K562 (cell line): ENCODE data around the gene GALNT12. TPM values are rescaled to one million over a fixed set of nuclear protein-coding genes. Genes with fewer than 3 reads are reported as not detected.

Experiments used
- ATAC-seq: fragments of 200-7000 bp; cut with Tn5 transposase; 3 replicates; pipeline ENCODE4 v1.9.1; 2020; ENCODE audit warnings: moderate library complexity
- BruUV-seq: library from RNA; stranded (reverse); fragments of 400-500 nt; replicated peaks from 2 replicates; lab custom pipeline; 2021; lab: Mats Ljungman, UMichigan
- CTCF ChIA-PET: fragments of 300-600 bp; formaldehyde crosslinking; extraction: SDS; loops from one replicate; lab custom pipeline; 2021; ENCODE audit warnings: low intra/inter-chr PET ratio; lab: Yijun Ruan, JAX
- POLR2A ChIA-PET: fragments of 300-600, 350-650 bp; sonication (Branson Sonifier 250); formaldehyde crosslinking; extraction: SDS; loops from one replicate; lab custom pipeline; 2021; ENCODE audit warnings: antibody characterized with exemption, inconsistent platforms; lab: Yijun Ruan, JAX
- DNase-seq, 4 experiments: peaks; one replicate each; pipeline versions ENCODE4 v3.0.0 to v3.0.0-alpha.2; 2011 to 2018; ENCODE audit warnings: low spot score in 3 of 4, mixed read lengths in 3 of 4; ENCODE audit errors: extremely low read depth in 1 of 4
- FAIRE-seq: peaks from 2 replicates; lab custom pipeline; 2011; peaks lifted over from hg19 to GRCh38; lab: Jason Lieb, UNC
- H2AFZ ChIP-seq: 2 replicates; pipeline ENCODE4 v1.6.0; 2011; ENCODE audit warnings: low read depth, low read length, control low read depth, inconsistent platforms
- H3K27ac ChIP-seq: fragments of 200-600 bp; 3 replicates; pipeline ENCODE4 v1.8.0; 2011; ENCODE audit warnings: low read depth, mild to moderate bottlenecking, control low read depth, inconsistent platforms, low read length, moderate library complexity, mixed read lengths; ENCODE audit errors: extremely low read depth
- H3K27me3 ChIP-seq, 2 experiments: fragments of 300-600 bp in 1 of 2; 2 replicates in 1 of 2; 3 replicates in 1 of 2; pipeline versions ENCODE4 v1.6.0 to v1.8.0; 2011; ENCODE audit warnings: inconsistent platforms in 2 of 2, low read length in 2 of 2, mild to moderate bottlenecking in 1 of 2, mixed read lengths in 1 of 2, moderate library complexity in 1 of 2; ENCODE audit not compliant: control insufficient read depth in 2 of 2, insufficient read depth in 2 of 2
- H3K36me3 ChIP-seq: fragments of 300-600 bp; 3 replicates; pipeline ENCODE4 v1.8.0; 2011; ENCODE audit warnings: mild to moderate bottlenecking, low read length, inconsistent platforms; ENCODE audit not compliant: control insufficient read depth, insufficient read depth
- H3K4me1 ChIP-seq, 2 experiments: fragments of 200-600 bp in 1 of 2; replicated peaks in 1 of 2; 2 replicates in 1 of 2; 3 replicates in 1 of 2; pipeline versions ENCODE4 v1.5.1 to v1.8.0; 2011; ENCODE audit warnings: inconsistent platforms in 2 of 2, low read length in 2 of 2, mild to moderate bottlenecking in 1 of 2, mixed read lengths in 1 of 2, moderate library complexity in 1 of 2; ENCODE audit not compliant: control insufficient read depth in 2 of 2, insufficient read depth in 2 of 2
- H3K4me2 ChIP-seq: 2 replicates; pipeline ENCODE4 v1.6.1; 2011; ENCODE audit warnings: low read length, control low read depth, inconsistent platforms, mixed read lengths; ENCODE audit not compliant: insufficient read depth
- H3K4me3 ChIP-seq: fragments of 200-600 bp; sonication (generic), shearing (Covaris generic); 2 replicates; pipeline ENCODE4 v1.5.1; 2016; ENCODE audit warnings: control low read depth, inconsistent platforms
- H3K79me2 ChIP-seq: fragments of 200-600 bp; 3 replicates; pipeline ENCODE4 v1.8.0; 2011; ENCODE audit warnings: low read length, inconsistent platforms; ENCODE audit not compliant: control insufficient read depth, insufficient read depth
- H3K9ac ChIP-seq, 2 experiments: 2 replicates each; pipeline versions ENCODE4 v1.6.0 to v1.6.1; 2011; ENCODE audit warnings: low read depth in 2 of 2, low read length in 2 of 2, control low read depth in 1 of 2, inconsistent platforms in 1 of 2, mild to moderate bottlenecking in 1 of 2, mixed read lengths in 1 of 2; ENCODE audit not compliant: insufficient read depth in 1 of 2
- H3K9me1 ChIP-seq: one replicate; pipeline ENCODE4 v1.6.0; 2011; ENCODE audit warnings: inconsistent platforms, mild to moderate bottlenecking, low read length, moderate library complexity; ENCODE audit not compliant: control insufficient read depth, insufficient read depth
- H3K9me3 ChIP-seq: replicated peaks from 2 replicates; pipeline ENCODE4 v1.5.1; 2011; ENCODE audit warnings: low read depth, low read length, inconsistent platforms; ENCODE audit not compliant: control insufficient read depth, insufficient read depth
- H4K20me1 ChIP-seq: replicated peaks from 2 replicates; pipeline ENCODE4 v1.6.1; 2011; ENCODE audit warnings: low read length, inconsistent platforms, mixed read lengths; ENCODE audit not compliant: control insufficient read depth, insufficient read depth
- BCOR ChIP-seq: fragments of 450-650 bp; IDR thresholded peaks from 2 replicates; pipeline ENCODE4 v1.6.1; 2016
- FOXP1 ChIP-seq: sonication (generic); formaldehyde crosslinking; IDR thresholded peaks from 2 replicates; pipeline ENCODE4 v1.8.0; 2022; ENCODE audit warnings: mild to moderate bottlenecking, missing genetic modification reagents
- GATAD2A ChIP-seq: fragments of 450-650 bp; IDR thresholded peaks from 2 replicates; pipeline ENCODE4 v1.6.1; 2017
- KDM1A ChIP-seq, 2 experiments: fragments of 450-650 bp; IDR thresholded peaks; 2 replicates each; pipeline ENCODE4 v1.6.1; 2016; ENCODE audit warnings: mild to moderate bottlenecking in 2 of 2
- MTA3 ChIP-seq: fragments of 450-650 bp; formaldehyde crosslinking; IDR thresholded peaks from 2 replicates; pipeline ENCODE4 v1.6.1; 2017; ENCODE audit warnings: mild to moderate bottlenecking, borderline replicate concordance
- POLR3G ChIP-seq: IDR thresholded peaks from 2 replicates; pipeline ENCODE4 v1.6.1; 2011; ENCODE audit not compliant: insufficient read length, insufficient replicate concordance; ENCODE audit errors: extremely low read depth
- RBM25 ChIP-seq: fragments of 200-400 bp; formaldehyde crosslinking; IDR thresholded peaks from 2 replicates; pipeline ENCODE4 v1.6.1; 2018; ENCODE audit warnings: low read length, low read depth, moderate library complexity; ENCODE audit not compliant: severe bottlenecking
- SMAD1 ChIP-seq: fragments of 150-350 bp; IDR thresholded peaks from 2 replicates; pipeline ENCODE4 v1.6.1; 2014; ENCODE audit warnings: low read length, low read depth; ENCODE audit not compliant: partially characterized antibody
- SRSF7 ChIP-seq: fragments of 200-400 bp; formaldehyde crosslinking; optimal IDR thresholded peaks from 2 replicates; pipeline ENCODE3; 2017; ENCODE audit warnings: mild to moderate bottlenecking, low read depth, low read length
- TEAD1 ChIP-seq, 2 experiments: fragments of 450-650 bp in 1 of 2; sonication (generic) in 1 of 2; formaldehyde crosslinking; IDR thresholded peaks; 2 replicates each; pipeline versions ENCODE4 v1.4.0 to v1.8.0; 2020 to 2022; ENCODE audit warnings: mild to moderate bottlenecking in 2 of 2, missing genetic modification reagents in 1 of 2
- TEAD2 ChIP-seq: fragments of 450-650 bp; IDR thresholded peaks from 2 replicates; pipeline ENCODE4 v1.6.1; 2016; ENCODE audit warnings: missing genetic modification characterization, control low read depth, missing compliant biosample characterization
- TFAM ChIP-seq: fragments of 250-450 bp; sonication (Bioruptor Pico); conservative IDR thresholded peaks from 2 replicates; pipeline ENCODE4 v1.5.0; 2021; ENCODE audit warnings: mild to moderate bottlenecking, moderate library complexity
- TOE1 ChIP-seq, 2 experiments: fragments of 450-650 bp in 1 of 2; sonication (generic) in 1 of 2; formaldehyde crosslinking in 1 of 2; IDR thresholded peaks; 2 replicates each; pipeline versions ENCODE4 v1.7.1 to v1.8.0; 2016 to 2022; ENCODE audit warnings: borderline replicate concordance in 2 of 2, mild to moderate bottlenecking in 2 of 2, antibody characterized with exemption in 1 of 2, inconsistent platforms in 1 of 2, low read depth in 1 of 2, missing genetic modification reagents in 1 of 2, moderate library complexity in 1 of 2
- ZFP36 ChIP-seq: fragments of 150-350 bp; IDR thresholded peaks from 2 replicates; pipeline ENCODE4 v1.6.1; 2018; ENCODE audit warnings: low read length, low read depth; ENCODE audit not compliant: partially characterized antibody
- ZNF644 ChIP-seq: fragments of 200-800 bp; sonication (Bioruptor generic); IDR thresholded peaks from 2 replicates; pipeline ENCODE4 v1.6.1; 2016; ENCODE audit warnings: low read depth, missing genetic modification characterization, missing compliant biosample characterization
- WGBS: fragments of 100-300 bp; shearing (Covaris generic); methylation state at CpG from one replicate; pipeline ENCODE4 v1.1.6; 2016; ENCODE audit warnings: low coverage, mixed read lengths; ENCODE audit not compliant: insufficient coverage; ENCODE audit errors: missing lambda C conversion rate; 5-methylcytosine and 5-hydroxymethylcytosine counted together
- in situ Hi-C: fragments of 300-500 bp; cut with MboI; formaldehyde crosslinking; loops from 4 replicates; pipeline ENCODE4 v1.15.0; 2018; ENCODE audit warnings: inconsistent platforms, mixed read lengths
- intact Hi-C: fragments of 100-400 bp; cut with micrococcal nuclease; formaldehyde crosslinking; loops from 2 replicates; pipeline ENCODE4 v1.14.2; 2022
- polyA plus RNA-seq, 8 experiments: library from polyadenylated mRNA; depleted of rRNA in 4 of 8; stranded (reverse) in 5 of 8; unstranded in 3 of 8; fragments of >200 nt; fragmentation: Nextera tagmentation in 2 of 8; fragmentation: Illumina TruSeq in 1 of 8; extraction: Ambion mirVana in 2 of 8; extraction: Trizol in 1 of 8; gene quantifications; 2 replicates each; pipeline versions ENCODE4 v1.2.1 to v1.2.3, GENCODE V29; 2011 to 2014; ENCODE audit warnings: inconsistent platforms in 1 of 8, missing spikeins in 1 of 8
- total RNA-seq, 7 experiments: library from RNA; depleted of rRNA in 6 of 7; stranded (reverse); fragments of >200 nt in 6 of 7; fragmentation: Illumina TruSeq in 2 of 7; extraction: Trizol in 2 of 7; gene quantifications; 2 replicates each; pipeline versions ENCODE4 v1.2.1 to v1.2.3, GENCODE V29; 2011 to 2021; ENCODE audit warnings: low replicate concordance in 1 of 7
- TF ChIP-seq, protein P1 (sequence below), 3 experiments: fragments of 200-800 bp in 1 of 3; sonication (Bioruptor generic) in 1 of 3; sonication (generic) in 1 of 3; formaldehyde crosslinking in 1 of 3; IDR thresholded peaks; 2 replicates each; pipeline versions ENCODE4 v1.6.1 to v1.8.0; 2016 to 2022; ENCODE audit warnings: mild to moderate bottlenecking in 2 of 3, missing compliant biosample characterization in 2 of 3, missing genetic modification characterization in 2 of 3, missing genetic modification reagents in 1 of 3
- TF ChIP-seq, protein P2 (sequence below): fragments of 200-800 bp; sonication (Bioruptor generic); IDR thresholded peaks from 2 replicates; pipeline ENCODE4 v1.6.1; 2017; ENCODE audit warnings: missing genetic modification characterization, missing compliant biosample characterization

The GALNT12 gene
- total and polyA plus RNA-seq, 9 of the 15 experiments (the other 6 are each of a cell fraction or from before 2014, with no cell fraction given), result 29.7 to 82.9 (median 44.2) TPM

DNA sequence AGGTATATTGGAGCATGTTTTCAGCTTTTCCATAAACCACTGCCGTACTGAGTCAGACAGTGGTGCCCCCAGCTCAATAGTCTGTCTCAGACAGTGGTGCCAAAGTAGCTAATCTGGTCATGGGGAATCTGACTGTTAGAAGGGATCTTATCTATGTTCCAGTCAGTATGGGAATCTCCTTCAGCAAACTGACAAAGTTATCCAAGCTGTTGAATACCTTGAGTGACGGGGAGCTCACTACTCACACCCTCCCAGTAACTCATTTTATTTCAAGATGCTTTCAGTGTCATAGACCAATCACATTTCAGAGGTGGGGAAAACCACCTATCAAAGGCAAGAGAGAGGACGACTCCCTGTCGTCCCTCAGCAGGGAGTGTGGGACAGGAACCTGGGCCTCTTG, 29.9 kb upstream of the GALNT12 start:
- WGBS, result 68% methylated on average over 4 of the region's 4 CpGs
- Histone ChIP-seq H3K27me3 (no peaks in the 10 kb centered on the region), H3K27ac (no peak overlapping the region), H3K9me1 (no peaks in the 10 kb centered on the region), H3K79me2 (no peaks in the 10 kb centered on the region), H3K36me3 (peaks cover 79% of the 10 kb centered on the region), H3K9me3 (no peaks in the 10 kb centered on the region), H3K9ac (no peak overlapping the region), H3K4me1 (peaks cover 4 to 8% of the 10 kb centered on the region in 2 experiments; a peak in 4 of 5 replicates), H2AFZ (no peak overlapping the region), H3K4me3 (no peak overlapping the region), H3K4me2 (no peak overlapping the region), H4K20me1 (peaks cover 8% of the 10 kb centered on the region; the same call in 1 of the 2 replicates)
- ChIA-PET CTCF (no interaction called here), POLR2A (interaction anchor here (1.2 kb wide), 1 partner anchor 233 kb away, joined by 3 read pairs; no protein-coding TSS in a partner anchor)
- no TSS peak for BruUV-seq
- no peak for ATAC-seq
- TF ChIP-seq RBM25 (peak; percentile 60), TEAD2 (tag) (no peak), KDM1A (IDR thresholded peaks at IDR 0.05) (0 out of 4 replicates have a peak, but pooled peaks of 1 of the 2 experiments have one; percentile 8), ZFP36 (peak; percentile 56), ZNF644 (tag) (no peak), TFAM (no peak), GATAD2A (no peak), TEAD1 (CRISPR knock-in tag; IDR thresholded peaks at IDR 0.05) (no peak), BCOR (peak; percentile 48; the same call in 1 of the 2 replicates), TOE1 (IDR thresholded peaks at IDR 0.05; ENCODE audit: borderline replicate concordance) (no peak), TOE1 (CRISPR knock-in tag; IDR thresholded peaks at IDR 0.05; ENCODE audit: borderline replicate concordance, low read depth) (no peak), SRSF7 (no peak), SMAD1 (no peak), MTA3 (no peak), FOXP1 (no peak), POLR3G (no peak)
- TF ChIP-seq, protein P1, sequence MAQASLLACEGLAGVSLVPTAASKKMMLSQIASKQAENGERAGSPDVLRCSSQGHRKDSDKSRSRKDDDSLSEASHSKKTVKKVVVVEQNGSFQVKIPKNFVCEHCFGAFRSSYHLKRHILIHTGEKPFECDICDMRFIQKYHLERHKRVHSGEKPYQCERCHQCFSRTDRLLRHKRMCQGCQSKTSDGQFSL (CRISPR knock-in tag; IDR thresholded peaks at IDR 0.05), result no peak
- TF ChIP-seq, protein P1 (tag; IDR thresholded peaks at IDR 0.05), result no peak
- TF ChIP-seq, protein P2, sequence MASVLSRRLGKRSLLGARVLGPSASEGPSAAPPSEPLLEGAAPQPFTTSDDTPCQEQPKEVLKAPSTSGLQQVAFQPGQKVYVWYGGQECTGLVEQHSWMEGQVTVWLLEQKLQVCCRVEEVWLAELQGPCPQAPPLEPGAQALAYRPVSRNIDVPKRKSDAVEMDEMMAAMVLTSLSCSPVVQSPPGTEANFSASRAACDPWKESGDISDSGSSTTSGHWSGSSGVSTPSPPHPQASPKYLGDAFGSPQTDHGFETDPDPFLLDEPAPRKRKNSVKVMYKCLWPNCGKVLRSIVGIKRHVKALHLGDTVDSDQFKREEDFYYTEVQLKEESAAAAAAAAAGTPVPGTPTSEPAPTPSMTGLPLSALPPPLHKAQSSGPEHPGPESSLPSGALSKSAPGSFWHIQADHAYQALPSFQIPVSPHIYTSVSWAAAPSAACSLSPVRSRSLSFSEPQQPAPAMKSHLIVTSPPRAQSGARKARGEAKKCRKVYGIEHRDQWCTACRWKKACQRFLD (CRISPR knock-in tag), result no peak
- intact Hi-C loops, result loop anchor here (5.0 kb wide), 1 partner anchor 240 kb away; no protein-coding TSS in a partner anchor
- in situ Hi-C loops, result loop anchor here (10.0 to 25.0 kb wide), 2 partner anchors 463 to 865 kb away; partner anchors contain the start of gene TRMO
- no peak for DNase-seq
- no peak for FAIRE-seq
